HepG2 (cell line): ENCODE measurements around the gene TRMT6. TPM values are rescaled to one million over a fixed set of nuclear protein-coding genes. Genes with fewer than 3 reads are reported as not detected.

Source experiments
- ATAC-seq: fragments of 200-7000 bp; cut with Tn5 transposase; 3 replicates; pipeline ENCODE4 v1.9.1; 2020; ENCODE audit warnings: mild to moderate bottlenecking, moderate library complexity
- BruUV-seq: library from RNA; stranded (reverse); fragments of 400-500 nt; replicated peaks from 2 replicates; lab custom pipeline; 2021; lab: Mats Ljungman, UMichigan
- CTCF ChIA-PET: fragments of 300-600 bp; formaldehyde crosslinking; extraction: SDS; loops from one replicate; lab custom pipeline; 2021; ENCODE audit warnings: low total read pairs, inconsistent platforms, low intra/inter-chr PET ratio; lab: Yijun Ruan, JAX
- POLR2A ChIA-PET: fragments of 350-600 bp; sonication (Branson Sonifier 250); formaldehyde crosslinking; loops from one replicate; lab custom pipeline; 2020; ENCODE audit warnings: antibody characterized with exemption, inconsistent platforms; lab: Yijun Ruan, JAX
- DNase-seq: peaks from one replicate; pipeline ENCODE4 v3.0.0-alpha.2; 2015; ENCODE audit warnings: low spot score
- FAIRE-seq: peaks from 3 replicates; lab custom pipeline; 2011; peaks lifted over from hg19 to GRCh38; lab: Jason Lieb, UNC
- H2AFZ ChIP-seq: one replicate; pipeline ENCODE4 v1.6.1; 2011; ENCODE audit warnings: low read length, inconsistent platforms
- H3K27ac ChIP-seq: fragments of 300-600 bp; 3 replicates; pipeline ENCODE4 v1.8.0; 2011; ENCODE audit warnings: mixed run types, mild to moderate bottlenecking, mixed read lengths, low read length, inconsistent platforms; ENCODE audit not compliant: insufficient read depth; ENCODE audit errors: extremely low read length
- H3K27me3 ChIP-seq, 2 experiments: fragments of 200-600 bp in 1 of 2; 2 replicates in 1 of 2; 3 replicates in 1 of 2; pipeline versions ENCODE4 v1.6.0 to v1.8.0; 2011; ENCODE audit warnings: low read length in 2 of 2, mild to moderate bottlenecking in 2 of 2, moderate library complexity in 2 of 2, inconsistent platforms in 1 of 2; ENCODE audit not compliant: insufficient read depth in 2 of 2, control insufficient read depth in 1 of 2
- H3K36me3 ChIP-seq, 2 experiments: fragments of 200-600 bp in 1 of 2; replicated peaks in 1 of 2; 2 replicates in 1 of 2; 3 replicates in 1 of 2; pipeline versions ENCODE4 v1.5.1 to v1.8.0; 2011; ENCODE audit warnings: low read length in 2 of 2, inconsistent platforms in 1 of 2; ENCODE audit not compliant: insufficient read depth in 2 of 2, control insufficient read depth in 1 of 2
- H3K4me1 ChIP-seq: 2 replicates; pipeline ENCODE4 v1.5.1; 2012; ENCODE audit warnings: low read length, inconsistent platforms; ENCODE audit not compliant: insufficient read depth
- H3K4me2 ChIP-seq: 2 replicates; pipeline ENCODE4 v1.6.0; 2011; ENCODE audit warnings: low read depth, low read length, inconsistent platforms
- H3K4me3 ChIP-seq, 3 experiments: fragments of 200-600 bp in 1 of 3; sonication (generic), shearing (Covaris generic) in 1 of 3; replicated peaks in 1 of 3; 2 replicates each; pipeline ENCODE4 v1.5.1; 2011 to 2016; ENCODE audit warnings: low read length in 3 of 3, inconsistent platforms in 2 of 3, low read depth in 2 of 3, mild to moderate bottlenecking in 2 of 3, control low read depth in 1 of 3, mixed read lengths in 1 of 3; ENCODE audit not compliant: insufficient read depth in 1 of 3
- H3K79me2 ChIP-seq: one replicate; pipeline ENCODE4 v1.6.1; 2011; ENCODE audit warnings: low read length, inconsistent platforms; ENCODE audit not compliant: insufficient read depth
- H3K9ac ChIP-seq: 2 replicates; pipeline ENCODE4 v1.6.0; 2011; ENCODE audit warnings: mild to moderate bottlenecking, low read depth, low read length, inconsistent platforms; ENCODE audit not compliant: insufficient read depth
- H3K9me3 ChIP-seq: 2 replicates; pipeline ENCODE4 v1.5.1; 2012; ENCODE audit warnings: mild to moderate bottlenecking, low read length
- H4K20me1 ChIP-seq: 2 replicates; pipeline ENCODE4 v1.6.0; 2011; ENCODE audit warnings: inconsistent platforms, mild to moderate bottlenecking, low read length, moderate library complexity; ENCODE audit not compliant: insufficient read depth
- CC2D1A ChIP-seq: sonication (generic); formaldehyde crosslinking; IDR thresholded peaks from 2 replicates; pipeline ENCODE4 v1.8.1; 2023; ENCODE audit warnings: mild to moderate bottlenecking, missing genetic modification reagents
- RFX5 ChIP-seq: IDR thresholded peaks from 2 replicates; pipeline ENCODE4 v1.6.1; 2011; ENCODE audit warnings: low read depth, low read length, improper control_type of control experiment
- SNRNP70 ChIP-seq: fragments of 200-400 bp; formaldehyde crosslinking; IDR thresholded peaks from 2 replicates; pipeline ENCODE4 v1.6.1; 2017; ENCODE audit warnings: mild to moderate bottlenecking, low read depth, low read length, moderate library complexity
- SRSF9 ChIP-seq: fragments of 200-400 bp; formaldehyde crosslinking; IDR thresholded peaks from 2 replicates; pipeline ENCODE4 v1.6.1; 2018; ENCODE audit warnings: borderline replicate concordance, mild to moderate bottlenecking, low read depth, low read length; ENCODE audit not compliant: insufficient read depth, poor library complexity, severe bottlenecking
- ZBTB37 ChIP-seq: sonication (generic); formaldehyde crosslinking; IDR thresholded peaks from 2 replicates; pipeline ENCODE4 v1.4.0; 2020; ENCODE audit warnings: mild to moderate bottlenecking, missing genetic modification reagents
- ZFP91 ChIP-seq: sonication (generic); formaldehyde crosslinking; IDR thresholded peaks from 2 replicates; pipeline ENCODE4 v1.9.0; 2022; ENCODE audit warnings: missing genetic modification reagents, mild to moderate bottlenecking, borderline replicate concordance
- ZNF138 ChIP-seq: sonication (generic); formaldehyde crosslinking; IDR thresholded peaks from 2 replicates; pipeline ENCODE4 v1.5.0; 2020; ENCODE audit warnings: mild to moderate bottlenecking, low read depth, missing genetic modification reagents
- ZNF34 ChIP-seq: sonication (generic); formaldehyde crosslinking; IDR thresholded peaks from 2 replicates; pipeline ENCODE4 v1.4.0; 2020; ENCODE audit warnings: mild to moderate bottlenecking, missing genetic modification reagents, borderline replicate concordance
- ZNF629 ChIP-seq: sonication (generic); formaldehyde crosslinking; conservative IDR thresholded peaks from 2 replicates; pipeline ENCODE4 v1.5.0; 2020; ENCODE audit warnings: missing genetic modification reagents
- WGBS: methylation state at CpG from one replicate; pipeline ENCODE4 v1.1.6; 2017; ENCODE audit warnings: low lambda C conversion rate; 5-methylcytosine and 5-hydroxymethylcytosine counted together
- in situ Hi-C: cut with HindIII; loops from 2 replicates; pipeline ENCODE4 v1.10.0; 2017; ENCODE audit warnings: low pct_unique_long_range_greater_than_20kb; ENCODE audit not compliant: extremely low pct_ligation_motif_present
- intact Hi-C: fragments of 100-400 bp; cut with micrococcal nuclease; formaldehyde crosslinking; loops from one replicate; pipeline ENCODE4 v1.10.0; 2022; ENCODE audit not compliant: unreplicated experiment
- polyA plus RNA-seq, 8 experiments: library from polyadenylated mRNA; depleted of rRNA in 3 of 8; stranded (reverse) in 7 of 8; unstranded in 1 of 8; fragments of >200 nt; fragmentation: Illumina TruSeq in 4 of 8; extraction: Trizol in 4 of 8; gene quantifications; 2 replicates each; pipeline versions ENCODE4 v1.2.1 to v1.2.3, GENCODE V29; 2011 to 2016; ENCODE audit warnings: low read depth in 4 of 8, missing spikeins in 1 of 8, mixed read lengths in 1 of 8; ENCODE audit not compliant: insufficient read depth in 1 of 8
- total RNA-seq, 5 experiments: library from RNA; depleted of rRNA; stranded (reverse); fragments of >200 nt; fragmentation: Illumina TruSeq; extraction: Trizol; gene quantifications; 2 replicates each; pipeline ENCODE4 v1.2.3, GENCODE V29; 2016; ENCODE audit warnings: low read depth in 1 of 5

TRMT6 gene
- total and polyA plus RNA-seq, 2 of the 13 experiments (the other 11 are each of a cell fraction or from before 2014, with no cell fraction given), result 10.5 to 37.8 TPM

- Histone ChIP-seq H3K4me3 (no peak overlapping the region), H3K79me2 (no peaks in the 10 kb centered on the region), H3K36me3 (peaks cover 14 to 75% of the 10 kb centered on the region in 2 experiments), H3K9ac (no peak overlapping the region), H3K27me3 (no peaks in the 10 kb centered on the region), H3K27ac (no peak overlapping the region), H3K9me3 (no peaks in the 10 kb centered on the region), H3K4me2 (no peak overlapping the region), H3K4me1 (no peaks in the 10 kb centered on the region), H2AFZ (no peak overlapping the region), H4K20me1 (no peaks in the 10 kb centered on the region)
- POLR2A ChIA-PET, result no interaction called here
- no peak for DNase-seq
- intact Hi-C loops, result no loop called here
- no peak for ATAC-seq
- 95% methylated on average over 3 of the region's 3 CpGs for WGBS
- no TSS peak for BruUV-seq
- FAIRE-seq, result no peak
- CTCF ChIA-PET, result no interaction called here
- no peak for TF ChIP-seq SRSF9
- no peak for TF ChIP-seq ZNF629
- TF ChIP-seq ZBTB37 (CRISPR knock-in tag), result no peak
- TF ChIP-seq CC2D1A (CRISPR knock-in tag), result no peak
- no peak for TF ChIP-seq SNRNP70
- no peak for TF ChIP-seq ZNF138 (CRISPR knock-in tag)
- in situ Hi-C loops, result no loop called here
Measured at GRCh38 chr20:5990946-5991345, 40.6 kb upstream of the TRMT6 start.

- peaks cover 9 to 73% of the 10 kb centered on the region in 2 experiments for H3K36me3 ChIP-seq
- no peaks in the 10 kb centered on the region for H4K20me1 ChIP-seq
- H3K27me3 ChIP-seq, result no peaks in the 10 kb centered on the region
- no peak for FAIRE-seq
- intact Hi-C loops, result no loop called here
- no peaks in the 10 kb centered on the region for H3K4me1 ChIP-seq
- ChIA-PET POLR2A (no interaction called here), CTCF (no interaction called here)
- no peak overlapping the region for H3K4me2 ChIP-seq
- 100% methylated on average over 1 of the region's 1 CpG for WGBS
- TF ChIP-seq ZNF34 (CRISPR knock-in tag), result no peak
- no peak for TF ChIP-seq ZFP91
- TF ChIP-seq RFX5, result no peak
- H3K27ac ChIP-seq, result no peak overlapping the region
- no peak for DNase-seq
- in situ Hi-C loops, result no loop called here
- no peak overlapping the region for H3K9ac ChIP-seq
- H3K9me3 ChIP-seq, result no peaks in the 10 kb centered on the region
- H3K79me2 ChIP-seq, result no peaks in the 10 kb centered on the region
- no peak overlapping the region for H3K4me3 ChIP-seq
- H2AFZ ChIP-seq, result no peak overlapping the region
- BruUV-seq, result no TSS peak
- peak; percentile 87 for ATAC-seq
Measured at GRCh38 chr20:5989539-5989938, 39.2 kb upstream of the TRMT6 start.
